ENCODE measurements around the gene MCIDAS.

The MCIDAS gene

GRCh38 chr5:55223812-55224240 lies 3.3 kb downstream of the MCIDAS start:
- ChIA-PET POLR2A (ENCODE audit: low non-redundant PET) (no interaction called here), CTCF (no interaction called here)
- DNase-seq (ENCODE audit: low spot score): no peak
- no peak overlapping the region for H3K27ac ChIP-seq
- TF ChIP-seq, protein P1, sequence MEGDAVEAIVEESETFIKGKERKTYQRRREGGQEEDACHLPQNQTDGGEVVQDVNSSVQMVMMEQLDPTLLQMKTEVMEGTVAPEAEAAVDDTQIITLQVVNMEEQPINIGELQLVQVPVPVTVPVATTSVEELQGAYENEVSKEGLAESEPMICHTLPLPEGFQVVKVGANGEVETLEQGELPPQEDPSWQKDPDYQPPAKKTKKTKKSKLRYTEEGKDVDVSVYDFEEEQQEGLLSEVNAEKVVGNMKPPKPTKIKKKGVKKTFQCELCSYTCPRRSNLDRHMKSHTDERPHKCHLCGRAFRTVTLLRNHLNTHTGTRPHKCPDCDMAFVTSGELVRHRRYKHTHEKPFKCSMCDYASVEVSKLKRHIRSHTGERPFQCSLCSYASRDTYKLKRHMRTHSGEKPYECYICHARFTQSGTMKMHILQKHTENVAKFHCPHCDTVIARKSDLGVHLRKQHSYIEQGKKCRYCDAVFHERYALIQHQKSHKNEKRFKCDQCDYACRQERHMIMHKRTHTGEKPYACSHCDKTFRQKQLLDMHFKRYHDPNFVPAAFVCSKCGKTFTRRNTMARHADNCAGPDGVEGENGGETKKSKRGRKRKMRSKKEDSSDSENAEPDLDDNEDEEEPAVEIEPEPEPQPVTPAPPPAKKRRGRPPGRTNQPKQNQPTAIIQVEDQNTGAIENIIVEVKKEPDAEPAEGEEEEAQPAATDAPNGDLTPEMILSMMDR (conservative IDR thresholded peaks at IDR 0.05; ENCODE audit: low read depth): no peak

DNA sequence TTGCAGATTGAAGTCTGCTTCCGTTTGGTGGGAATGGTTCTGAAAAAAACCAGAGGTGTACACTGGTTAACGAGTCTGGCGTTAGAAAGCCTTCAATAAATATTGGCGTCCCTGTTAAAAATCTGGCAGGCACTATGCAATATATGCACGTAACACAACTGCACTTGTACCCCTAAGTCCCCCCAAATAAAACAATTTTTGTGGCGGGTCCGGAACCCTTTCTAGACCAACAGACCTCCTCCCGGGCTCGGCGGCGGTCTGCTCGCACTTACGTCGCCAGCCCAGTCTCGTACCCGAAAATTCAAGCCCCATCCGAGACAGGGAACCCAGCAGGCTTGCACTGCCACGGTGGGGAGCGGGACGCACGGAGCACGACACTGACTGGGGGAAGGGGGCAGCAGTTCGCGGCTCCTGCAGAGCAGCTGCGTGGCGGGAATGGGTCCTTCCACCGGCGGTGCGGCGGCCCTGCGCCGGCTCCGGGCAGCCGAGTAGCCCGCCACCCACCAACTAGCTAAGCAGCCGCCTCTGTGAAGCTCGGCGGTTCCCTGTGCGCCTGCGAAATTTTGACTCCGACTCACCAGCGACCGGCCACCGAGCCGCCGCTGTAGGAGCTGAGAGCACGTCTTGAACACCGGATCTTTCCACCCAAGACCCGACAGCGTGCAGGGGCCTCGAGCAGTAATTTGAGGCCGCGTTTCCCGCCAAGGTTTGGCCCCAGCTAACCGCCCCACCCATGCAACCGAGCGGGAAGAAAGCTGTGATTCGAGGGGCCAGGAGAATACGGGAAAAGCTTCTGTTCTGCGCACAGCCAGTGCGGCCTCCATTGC lies 3.9 kb downstream of the MCIDAS start:
- TF ChIP-seq, protein P1 (conservative IDR thresholded peaks at IDR 0.05; ENCODE audit: low read depth): no peak
- CTCF ChIA-PET: interaction anchor here (0.6 kb wide), 1 partner anchor 311 kb away, joined by 3 read pairs; no protein-coding TSS in a partner anchor
- POLR2A ChIA-PET (ENCODE audit: low non-redundant PET): no interaction called here
- no peak overlapping the region for H3K27ac ChIP-seq
- no peak for DNase-seq (ENCODE audit: low spot score)

- no peak for DNase-seq (ENCODE audit: low spot score)
- no peak overlapping the region for H3K27ac ChIP-seq
- TF ChIP-seq, protein P1 (conservative IDR thresholded peaks at IDR 0.05; ENCODE audit: low read depth): no peak
- CTCF ChIA-PET: interaction anchor here (0.6 kb wide), 1 partner anchor 312 kb away, joined by 3 read pairs; no protein-coding TSS in a partner anchor
- POLR2A ChIA-PET (ENCODE audit: low non-redundant PET): no interaction called here
These were observed 4.8 kb downstream of the MCIDAS start for GRCh38 chr5:55222092-55222984.

DNA sequence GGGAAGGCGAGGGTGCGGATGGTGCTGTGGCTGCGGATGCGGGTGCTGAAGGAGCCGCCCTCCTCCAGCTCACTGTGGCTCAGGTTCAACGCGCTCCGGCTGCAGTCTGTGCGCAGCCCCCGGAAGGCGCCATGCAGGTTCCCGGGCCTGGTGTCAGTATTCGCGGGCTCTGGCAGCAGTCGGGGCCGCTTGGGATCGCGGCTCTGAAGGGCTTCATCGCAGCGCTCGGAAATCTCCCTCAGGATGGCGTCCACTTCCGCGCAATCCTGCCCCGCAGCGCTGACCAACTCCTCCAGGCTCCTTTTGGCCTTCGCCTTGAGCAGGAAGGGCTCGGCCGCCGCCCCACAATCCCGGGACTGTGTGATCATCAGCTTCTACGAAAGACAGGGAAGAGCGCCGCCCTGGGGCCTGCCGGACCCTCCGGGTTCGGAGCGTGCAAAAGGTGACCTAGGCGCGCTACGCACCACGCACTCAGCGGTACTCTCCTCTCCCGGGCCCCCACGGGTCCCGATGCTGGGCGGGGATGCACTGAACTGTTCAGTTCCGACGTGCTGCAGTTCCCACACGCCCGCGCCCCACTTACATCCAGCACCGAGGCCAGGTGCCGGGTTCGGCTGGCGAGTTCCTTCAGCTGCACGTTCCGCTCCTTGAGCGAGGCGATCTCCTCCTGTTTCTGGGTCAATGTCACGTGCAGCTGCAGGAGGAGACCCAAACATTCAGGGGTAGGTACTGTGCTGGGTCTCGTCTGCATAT lies 6.5 kb downstream of the MCIDAS start:
- TF ChIP-seq, protein P1 (conservative IDR thresholded peaks at IDR 0.05; ENCODE audit: low read depth): no peak
- DNase-seq (ENCODE audit: low spot score): no peak
- no peak overlapping the region for H3K27ac ChIP-seq
- POLR2A ChIA-PET (ENCODE audit: low non-redundant PET): no interaction called here
- CTCF ChIA-PET: interaction anchor here (0.6 kb wide), 1 partner anchor 649 kb away, joined by 3 read pairs; no protein-coding TSS in a partner anchor

DNA sequence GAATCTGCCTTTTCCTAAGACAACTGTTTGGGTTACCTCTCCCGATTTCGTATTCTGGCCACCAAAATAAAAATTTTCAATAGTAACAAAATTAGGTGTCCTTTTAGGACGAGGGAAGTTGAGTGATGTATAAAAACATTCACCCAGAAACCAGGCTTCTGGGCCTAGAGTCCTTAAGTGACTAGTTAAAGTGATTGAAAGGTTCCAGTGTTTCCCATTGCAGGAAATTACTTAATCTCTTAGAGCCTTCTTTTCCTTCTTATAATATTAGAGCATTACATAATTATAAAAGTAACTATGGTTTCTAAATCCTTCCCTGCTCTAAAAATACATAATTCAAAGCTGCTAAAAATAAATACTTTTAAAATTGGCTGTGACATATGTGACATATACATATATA lies 7.3 kb downstream of the MCIDAS start:
- CTCF ChIA-PET: no interaction called here
- POLR2A ChIA-PET (ENCODE audit: low non-redundant PET): no interaction called here

More for the DNA sequence above, 7.3 kb downstream of the MCIDAS start:
- H3K27ac ChIP-seq: no peak overlapping the region
- DNase-seq (ENCODE audit: low spot score): no peak
- TF ChIP-seq, protein P1 (conservative IDR thresholded peaks at IDR 0.05; ENCODE audit: low read depth): no peak

Measured in RWPE1 (cell line).